ENCODE results near the gene HNF4A. TPM values are rescaled to one million over a fixed set of nuclear protein-coding genes. Genes with fewer than 3 reads are reported as not detected.

The HNF4A gene
- total and polyA plus RNA-seq, 2 of the 13 experiments (the other 11 are each of a cell fraction or from before 2014, with no cell fraction given) = 80.9 to 169 TPM

DNA sequence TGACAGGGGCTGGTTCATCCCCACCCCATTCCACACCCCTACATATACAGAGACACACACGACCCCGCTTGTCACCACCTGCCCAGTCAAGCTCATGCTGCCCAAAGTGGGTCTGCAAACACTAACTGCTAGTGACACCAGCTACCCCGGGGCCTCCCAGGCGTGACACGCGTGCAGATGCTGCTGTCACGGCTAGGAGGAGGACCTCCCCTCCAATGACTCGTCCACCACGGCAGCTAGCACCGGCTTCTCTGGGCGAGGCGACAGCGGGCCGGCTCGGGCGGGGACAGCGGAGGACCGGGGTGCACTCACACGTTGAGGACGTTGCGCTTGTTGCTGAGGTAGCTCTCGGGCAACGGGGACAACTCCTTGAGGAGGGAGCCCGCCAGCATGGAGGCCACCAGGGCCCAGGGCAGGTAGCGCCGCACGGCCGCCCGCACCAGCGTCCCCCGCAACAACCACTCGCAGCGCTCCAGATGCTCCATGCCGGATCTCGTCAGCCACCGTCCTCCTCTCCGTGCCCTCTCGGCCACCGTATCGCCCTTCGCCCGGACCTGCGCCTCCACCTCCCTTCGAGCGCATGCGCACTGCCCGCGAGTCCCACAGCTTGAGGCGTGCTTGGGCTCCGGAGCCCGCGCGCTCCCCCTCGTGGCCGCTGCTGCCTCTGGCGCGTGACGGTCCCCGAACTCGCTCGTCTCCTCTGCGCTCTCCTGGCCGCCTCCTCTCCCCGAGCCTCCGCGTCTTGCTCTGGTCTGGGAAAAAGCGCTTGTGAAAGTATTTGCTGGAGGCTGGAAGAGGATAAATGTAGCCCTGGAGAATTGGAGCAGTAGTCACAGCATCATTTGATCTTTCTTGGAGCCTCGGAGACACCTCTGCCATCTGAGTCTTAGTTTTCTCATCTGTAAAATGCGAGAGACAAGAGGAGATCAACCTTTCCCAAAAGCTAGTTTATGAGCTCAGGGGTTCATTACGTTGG lies 44.5 kb upstream of the HNF4A start, which contains the start of gene FITM2 (continued):
- TF ChIP-seq ZNF225 (CRISPR knock-in tag; IDR thresholded peaks at IDR 0.05) (peak; percentile 98), ZNF616 (CRISPR knock-in tag; IDR thresholded peaks at IDR 0.05; ENCODE audit: low read depth) (peak; percentile 96), BRD4 (CRISPR knock-in tag; IDR thresholded peaks at IDR 0.05) (peak; percentile 90), HIVEP1 (CRISPR knock-in tag; IDR thresholded peaks at IDR 0.05) (peak; percentile 90), PHF21A (CRISPR knock-in tag; IDR thresholded peaks at IDR 0.05) (peak; percentile 77), REPIN1 (CRISPR knock-in tag; IDR thresholded peaks at IDR 0.05; ENCODE audit: borderline replicate concordance, low read depth) (peak; percentile 99), MIXL1 (CRISPR knock-in tag; IDR thresholded peaks at IDR 0.05) (peak; percentile 87), TBX3 (IDR thresholded peaks at IDR 0.05; ENCODE audit: borderline replicate concordance) (peak; percentile 66; the same call in 1 of the 2 replicates), ZNF501 (CRISPR knock-in tag; IDR thresholded peaks at IDR 0.05) (peak; percentile 99), ZNF337 (CRISPR knock-in tag; IDR thresholded peaks at IDR 0.05; ENCODE audit: borderline replicate concordance, low read depth) (0 out of 2 replicates have a peak, but pooled peaks have one; percentile 89), SUZ12 (IDR thresholded peaks at IDR 0.05; ENCODE audit: low read depth, low read length) (no peak; the same call in 1 of the 2 replicates), ZNF510 (CRISPR knock-in tag; IDR thresholded peaks at IDR 0.05; ENCODE audit: low read depth) (peak; percentile 98), MTF2 (CRISPR knock-in tag; IDR thresholded peaks at IDR 0.05; ENCODE audit: borderline replicate concordance) (peak; percentile 81; the same call in 1 of the 2 replicates), LCORL (IDR thresholded peaks at IDR 0.05) (no peak), LCORL (CRISPR knock-in tag; IDR thresholded peaks at IDR 0.05) (peak; percentile 84), ZNF296 (CRISPR knock-in tag; conservative IDR thresholded peaks at IDR 0.05) (peak; percentile 94; the same call in 1 of the 2 replicates), RFX3 (CRISPR knock-in tag; IDR thresholded peaks at IDR 0.05) (no peak)
- TF ChIP-seq, protein P1, sequence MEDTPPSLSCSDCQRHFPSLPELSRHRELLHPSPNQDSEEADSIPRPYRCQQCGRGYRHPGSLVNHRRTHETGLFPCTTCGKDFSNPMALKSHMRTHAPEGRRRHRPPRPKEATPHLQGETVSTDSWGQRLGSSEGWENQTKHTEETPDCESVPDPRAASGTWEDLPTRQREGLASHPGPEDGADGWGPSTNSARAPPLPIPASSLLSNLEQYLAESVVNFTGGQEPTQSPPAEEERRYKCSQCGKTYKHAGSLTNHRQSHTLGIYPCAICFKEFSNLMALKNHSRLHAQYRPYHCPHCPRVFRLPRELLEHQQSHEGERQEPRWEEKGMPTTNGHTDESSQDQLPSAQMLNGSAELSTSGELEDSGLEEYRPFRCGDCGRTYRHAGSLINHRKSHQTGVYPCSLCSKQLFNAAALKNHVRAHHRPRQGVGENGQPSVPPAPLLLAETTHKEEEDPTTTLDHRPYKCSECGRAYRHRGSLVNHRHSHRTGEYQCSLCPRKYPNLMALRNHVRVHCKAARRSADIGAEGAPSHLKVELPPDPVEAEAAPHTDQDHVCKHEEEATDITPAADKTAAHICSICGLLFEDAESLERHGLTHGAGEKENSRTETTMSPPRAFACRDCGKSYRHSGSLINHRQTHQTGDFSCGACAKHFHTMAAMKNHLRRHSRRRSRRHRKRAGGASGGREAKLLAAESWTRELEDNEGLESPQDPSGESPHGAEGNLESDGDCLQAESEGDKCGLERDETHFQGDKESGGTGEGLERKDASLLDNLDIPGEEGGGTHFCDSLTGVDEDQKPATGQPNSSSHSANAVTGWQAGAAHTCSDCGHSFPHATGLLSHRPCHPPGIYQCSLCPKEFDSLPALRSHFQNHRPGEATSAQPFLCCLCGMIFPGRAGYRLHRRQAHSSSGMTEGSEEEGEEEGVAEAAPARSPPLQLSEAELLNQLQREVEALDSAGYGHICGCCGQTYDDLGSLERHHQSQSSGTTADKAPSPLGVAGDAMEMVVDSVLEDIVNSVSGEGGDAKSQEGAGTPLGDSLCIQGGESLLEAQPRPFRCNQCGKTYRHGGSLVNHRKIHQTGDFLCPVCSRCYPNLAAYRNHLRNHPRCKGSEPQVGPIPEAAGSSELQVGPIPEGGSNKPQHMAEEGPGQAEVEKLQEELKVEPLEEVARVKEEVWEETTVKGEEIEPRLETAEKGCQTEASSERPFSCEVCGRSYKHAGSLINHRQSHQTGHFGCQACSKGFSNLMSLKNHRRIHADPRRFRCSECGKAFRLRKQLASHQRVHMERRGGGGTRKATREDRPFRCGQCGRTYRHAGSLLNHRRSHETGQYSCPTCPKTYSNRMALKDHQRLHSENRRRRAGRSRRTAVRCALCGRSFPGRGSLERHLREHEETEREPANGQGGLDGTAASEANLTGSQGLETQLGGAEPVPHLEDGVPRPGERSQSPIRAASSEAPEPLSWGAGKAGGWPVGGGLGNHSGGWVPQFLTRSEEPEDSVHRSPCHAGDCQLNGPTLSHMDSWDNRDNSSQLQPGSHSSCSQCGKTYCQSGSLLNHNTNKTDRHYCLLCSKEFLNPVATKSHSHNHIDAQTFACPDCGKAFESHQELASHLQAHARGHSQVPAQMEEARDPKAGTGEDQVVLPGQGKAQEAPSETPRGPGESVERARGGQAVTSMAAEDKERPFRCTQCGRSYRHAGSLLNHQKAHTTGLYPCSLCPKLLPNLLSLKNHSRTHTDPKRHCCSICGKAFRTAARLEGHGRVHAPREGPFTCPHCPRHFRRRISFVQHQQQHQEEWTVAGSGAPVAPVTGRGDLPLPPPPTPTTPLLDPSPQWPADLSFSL (CRISPR knock-in tag; IDR thresholded peaks at IDR 0.05) = no peak
- TF ChIP-seq, protein P2, sequence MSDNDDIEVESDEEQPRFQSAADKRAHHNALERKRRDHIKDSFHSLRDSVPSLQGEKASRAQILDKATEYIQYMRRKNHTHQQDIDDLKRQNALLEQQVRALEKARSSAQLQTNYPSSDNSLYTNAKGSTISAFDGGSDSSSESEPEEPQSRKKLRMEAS (IDR thresholded peaks at IDR 0.05) = peak; percentile 96
- TF ChIP-seq, protein P3, sequence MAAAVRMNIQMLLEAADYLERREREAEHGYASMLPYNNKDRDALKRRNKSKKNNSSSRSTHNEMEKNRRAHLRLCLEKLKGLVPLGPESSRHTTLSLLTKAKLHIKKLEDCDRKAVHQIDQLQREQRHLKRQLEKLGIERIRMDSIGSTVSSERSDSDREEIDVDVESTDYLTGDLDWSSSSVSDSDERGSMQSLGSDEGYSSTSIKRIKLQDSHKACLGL (CRISPR knock-in tag; IDR thresholded peaks at IDR 0.05) = peak; percentile 95
- TF ChIP-seq, protein P4, sequence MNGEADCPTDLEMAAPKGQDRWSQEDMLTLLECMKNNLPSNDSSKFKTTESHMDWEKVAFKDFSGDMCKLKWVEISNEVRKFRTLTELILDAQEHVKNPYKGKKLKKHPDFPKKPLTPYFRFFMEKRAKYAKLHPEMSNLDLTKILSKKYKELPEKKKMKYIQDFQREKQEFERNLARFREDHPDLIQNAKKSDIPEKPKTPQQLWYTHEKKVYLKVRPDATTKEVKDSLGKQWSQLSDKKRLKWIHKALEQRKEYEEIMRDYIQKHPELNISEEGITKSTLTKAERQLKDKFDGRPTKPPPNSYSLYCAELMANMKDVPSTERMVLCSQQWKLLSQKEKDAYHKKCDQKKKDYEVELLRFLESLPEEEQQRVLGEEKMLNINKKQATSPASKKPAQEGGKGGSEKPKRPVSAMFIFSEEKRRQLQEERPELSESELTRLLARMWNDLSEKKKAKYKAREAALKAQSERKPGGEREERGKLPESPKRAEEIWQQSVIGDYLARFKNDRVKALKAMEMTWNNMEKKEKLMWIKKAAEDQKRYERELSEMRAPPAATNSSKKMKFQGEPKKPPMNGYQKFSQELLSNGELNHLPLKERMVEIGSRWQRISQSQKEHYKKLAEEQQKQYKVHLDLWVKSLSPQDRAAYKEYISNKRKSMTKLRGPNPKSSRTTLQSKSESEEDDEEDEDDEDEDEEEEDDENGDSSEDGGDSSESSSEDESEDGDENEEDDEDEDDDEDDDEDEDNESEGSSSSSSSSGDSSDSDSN (CRISPR knock-in tag; IDR thresholded peaks at IDR 0.05) = peak; percentile 98
